Myocyte (in vitro differentiated cells): Measurements from ENCODE around the gene LARGE2. TPM values are rescaled to one million over a fixed set of nuclear protein-coding genes. Genes with fewer than 3 reads are reported as not detected.
A peak's percentile ranks its signal among the peaks of the same experiment; 100 is the strongest.

ENCODE experiments used
- DNase-seq: peaks from one replicate; pipeline ENCODE4 v3.0.0-alpha.2; 2012; ENCODE audit warnings: low read depth
- total RNA-seq: library from RNA; depleted of rRNA; stranded (reverse); fragments of >200 nt; gene quantifications from 2 replicates; pipeline ENCODE4 v1.2.3, GENCODE V29; 2014

Gene LARGE2
- total RNA-seq, 1 donor from 2014 or later: not detected

DNA sequence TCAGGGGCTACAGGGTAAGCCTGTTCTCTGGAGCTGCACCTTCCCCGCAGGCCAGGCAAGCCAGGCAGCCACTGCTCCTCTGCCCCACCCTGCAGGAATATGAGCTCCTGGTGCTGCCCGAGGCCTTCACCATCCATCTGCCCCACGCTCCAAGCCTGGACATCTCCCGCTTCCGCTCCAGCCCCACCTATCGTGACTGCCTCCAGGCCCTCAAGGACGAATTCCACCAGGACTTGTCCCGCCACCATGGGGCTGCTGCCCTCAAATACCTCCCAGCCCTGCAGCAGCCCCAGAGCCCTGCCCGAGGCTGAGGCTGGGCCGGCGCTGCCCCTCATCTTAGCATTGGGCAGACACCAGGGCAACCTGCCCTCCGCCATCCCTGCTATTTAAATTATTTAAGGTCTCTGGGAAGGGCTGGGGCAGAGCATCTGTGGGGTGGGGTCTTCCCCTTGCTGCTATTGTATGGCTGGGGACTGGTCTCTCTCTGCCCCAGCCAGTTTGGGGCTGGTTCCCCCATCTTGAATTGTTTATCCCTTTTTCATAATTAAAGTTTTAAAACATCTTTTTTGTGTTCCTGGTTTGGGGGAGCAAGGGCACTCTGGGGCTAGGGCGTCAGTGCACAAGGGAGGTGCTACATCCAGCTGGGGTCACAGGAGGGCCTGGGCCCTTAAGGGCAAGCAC, 6.2 kb downstream of the LARGE2 start:
- no peak for DNase-seq

DNA sequence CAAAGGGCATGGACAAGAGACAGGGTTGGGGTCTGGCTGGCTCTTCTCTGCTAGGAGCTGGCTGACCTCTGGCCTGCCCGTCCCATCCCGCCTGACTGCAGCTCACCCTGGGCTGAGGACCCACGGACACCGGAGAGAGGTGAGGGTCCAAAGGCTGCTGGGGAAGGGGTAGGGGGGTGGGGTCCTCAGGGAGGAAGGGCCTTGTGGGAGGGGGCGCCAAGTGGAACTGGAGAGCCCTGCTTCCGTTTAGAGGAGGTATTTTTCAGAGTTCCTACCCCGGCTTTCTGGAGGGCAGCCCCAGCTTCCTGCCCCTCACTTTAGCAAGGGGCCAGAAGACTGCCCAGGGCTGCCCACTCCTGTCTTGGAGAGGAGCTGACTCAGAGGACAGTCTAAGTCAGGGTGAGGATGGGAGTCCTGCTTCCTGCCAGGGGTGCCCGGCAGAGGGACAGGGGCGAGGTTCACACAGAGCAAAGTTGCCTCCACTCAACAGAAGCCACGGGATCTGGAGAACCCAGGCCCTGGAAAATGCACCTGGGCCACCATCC, 7.1 kb downstream of the LARGE2 start:
- DNase-seq: no peak

DNA sequence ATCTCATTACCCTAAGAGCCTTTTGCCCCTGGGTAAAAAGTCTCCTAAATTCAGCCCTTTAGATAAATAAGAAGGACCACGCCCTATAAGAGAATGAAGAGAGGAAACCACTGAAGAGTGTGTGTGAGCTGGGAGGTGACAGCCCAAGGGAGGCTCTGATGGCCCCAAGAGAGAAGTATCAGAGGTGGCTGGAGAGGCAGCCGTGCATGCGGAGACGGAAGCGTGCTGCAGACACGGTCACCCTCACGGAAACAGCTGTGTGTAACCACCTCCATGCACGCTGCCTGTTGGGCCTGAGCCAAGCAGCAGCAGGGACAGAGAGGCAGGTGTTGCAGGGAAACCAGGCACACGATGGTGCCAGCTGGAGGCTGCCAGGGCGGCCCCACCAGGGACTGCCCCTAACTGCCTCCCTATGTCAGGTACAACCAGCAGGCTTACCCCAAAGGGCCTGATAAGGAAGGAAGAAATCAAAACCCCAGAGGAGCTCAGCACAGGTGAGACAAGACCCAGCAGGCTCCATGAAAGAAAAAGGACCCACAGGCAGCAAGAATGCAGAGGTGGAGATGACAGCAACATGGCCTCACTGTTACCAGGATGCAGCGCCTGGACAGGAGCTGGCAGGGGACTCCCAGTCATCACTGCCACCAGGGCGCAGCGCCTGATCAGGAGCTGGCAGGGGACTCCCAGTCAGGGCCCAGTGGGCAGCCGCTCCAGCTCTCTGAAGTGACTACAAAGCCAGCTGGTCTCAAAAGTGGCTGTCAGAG, 7.8 kb downstream of the LARGE2 start:
- DNase-seq: no peak

DNA sequence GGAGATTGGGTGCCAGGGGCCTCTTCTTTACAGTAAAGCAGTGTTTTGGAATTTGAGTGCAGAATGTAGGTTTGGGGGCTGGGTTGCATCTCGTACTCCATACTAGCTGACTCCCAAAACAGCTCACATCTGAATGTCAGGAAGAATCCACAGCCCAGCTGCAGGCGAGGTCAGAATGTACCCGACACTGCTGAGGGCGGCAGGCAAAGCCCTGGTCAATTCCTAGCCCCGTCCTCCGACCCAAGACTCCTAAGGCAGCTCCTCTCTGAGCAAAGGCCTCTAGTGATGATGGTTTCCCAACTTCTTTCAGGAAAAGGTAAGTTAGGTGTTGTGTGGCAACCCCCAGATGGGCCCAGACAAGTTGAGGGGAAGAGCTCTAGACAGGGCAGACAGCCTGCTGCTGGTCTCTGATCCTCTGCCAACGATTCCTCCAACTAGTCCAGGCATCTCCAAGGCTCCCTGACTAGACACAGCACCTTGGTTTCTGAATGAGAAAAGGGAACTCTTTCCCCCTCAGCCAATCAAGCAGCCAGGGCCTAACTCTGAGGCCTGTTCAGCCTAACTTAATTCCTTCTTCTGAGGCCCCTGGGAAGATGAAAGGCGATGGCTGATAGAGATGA, 8.6 kb downstream of the LARGE2 start:
- no peak for DNase-seq

DNA sequence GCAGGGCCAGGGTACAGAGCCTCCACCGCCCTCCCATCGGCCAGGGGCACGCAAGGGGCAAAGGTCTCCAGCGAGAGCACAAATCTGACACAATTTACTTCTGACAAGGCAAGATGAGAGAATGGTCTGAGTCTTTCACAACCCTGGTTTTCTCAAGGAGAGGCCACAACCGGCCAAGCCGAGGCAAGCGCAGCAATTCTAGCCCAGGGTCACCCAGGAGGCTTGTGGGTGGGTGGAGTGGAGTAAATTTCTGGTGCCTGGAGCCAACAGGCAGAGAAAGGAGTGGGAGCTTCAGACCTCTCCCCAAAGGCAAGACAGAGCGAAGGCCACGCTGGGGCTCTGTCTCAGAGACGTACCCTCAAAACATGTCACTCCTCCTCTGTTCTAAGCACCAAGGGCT, 9.3 kb downstream of the LARGE2 start:
- DNase-seq: no peak

DNA sequence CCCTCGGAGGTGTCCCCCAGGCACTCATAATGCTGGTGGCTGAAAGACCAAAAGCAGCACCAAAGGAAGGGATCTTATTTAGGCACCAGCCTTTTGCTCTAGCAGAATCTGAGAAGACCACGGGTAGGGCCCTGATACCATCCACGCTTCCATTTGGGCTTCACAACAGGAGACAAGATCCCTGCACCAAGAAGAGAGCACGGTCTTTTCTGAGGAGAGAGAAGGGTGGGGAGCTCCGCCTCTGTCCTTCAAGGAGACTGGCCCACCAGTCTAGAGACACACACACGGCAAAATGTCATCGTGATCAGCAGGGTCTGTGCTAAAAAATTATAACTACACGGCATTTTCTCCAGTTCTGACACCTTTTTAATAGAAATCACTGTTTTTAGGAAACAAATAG, 9.8 kb downstream of the LARGE2 start:
- DNase-seq: no peak

DNA sequence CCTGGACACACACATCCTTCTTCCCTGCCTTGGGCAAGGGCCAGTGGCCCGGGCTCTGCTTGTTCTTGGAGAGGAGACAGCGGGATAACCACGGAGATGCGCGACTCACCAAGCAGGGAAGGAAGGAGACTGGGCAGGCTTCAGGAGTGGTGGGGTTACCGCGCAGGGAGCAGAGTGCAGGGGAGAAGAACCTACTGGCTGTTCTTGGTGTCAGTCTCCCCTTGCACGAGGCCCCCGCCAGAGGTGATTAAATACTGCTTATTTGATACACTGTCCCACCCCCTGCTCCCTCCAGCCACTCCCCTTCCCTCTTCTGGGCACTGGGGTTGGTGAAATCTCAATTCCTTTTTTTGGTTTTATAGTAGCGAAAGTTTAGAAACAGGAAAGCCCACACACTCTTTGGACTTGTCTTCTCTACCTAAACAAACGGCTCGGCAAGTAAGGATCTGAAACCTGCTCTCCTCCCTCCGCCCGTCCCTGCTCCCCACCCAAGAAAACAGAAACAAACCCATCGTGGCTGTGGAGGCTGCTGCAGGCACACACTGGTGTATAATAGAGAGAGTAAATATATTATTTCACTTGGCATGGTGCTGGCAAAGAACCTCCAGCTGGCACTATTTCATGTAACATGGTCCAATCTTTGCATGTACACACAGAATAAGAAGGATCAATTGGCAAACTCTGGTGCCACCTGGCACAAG, 10.8 kb downstream of the LARGE2 start:
- peak; percentile 18 for DNase-seq

DNA sequence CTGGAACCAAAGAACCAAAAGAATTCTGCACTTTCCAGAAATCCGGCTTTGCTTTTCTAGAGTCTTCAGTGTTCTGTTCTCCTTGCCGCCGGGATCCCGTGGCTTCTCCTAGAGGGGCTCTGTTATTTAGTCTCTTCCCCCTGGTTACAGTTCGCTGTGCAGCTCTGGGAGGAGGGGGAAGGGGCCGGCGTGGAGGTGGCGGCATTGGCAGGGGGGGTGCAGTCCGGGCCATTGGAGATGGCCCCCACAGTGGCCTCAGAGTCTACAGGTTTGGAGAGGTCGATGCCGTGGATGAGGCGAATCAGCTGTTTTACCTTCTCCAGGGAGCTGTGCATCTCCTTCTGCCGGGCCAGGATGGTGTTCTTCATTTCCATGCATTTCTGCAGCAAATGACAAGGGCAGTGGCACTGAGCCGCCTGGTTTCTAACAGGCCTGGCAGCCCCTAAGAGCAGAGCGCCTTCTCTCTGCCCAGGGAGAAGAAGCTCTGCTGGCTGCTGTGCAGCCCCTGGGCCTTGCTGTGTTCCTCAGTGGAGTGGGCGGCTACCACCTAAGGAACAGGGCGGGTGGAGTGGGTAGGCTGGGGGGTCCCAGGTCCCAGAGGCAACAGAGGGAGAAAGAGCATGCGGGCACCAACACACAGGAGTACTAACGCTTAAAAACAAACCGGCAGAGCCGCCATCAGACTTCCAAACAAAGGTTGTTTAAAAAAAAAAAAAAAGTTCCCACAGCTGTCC, 11.6 kb downstream of the LARGE2 start:
- no peak for DNase-seq

DNA sequence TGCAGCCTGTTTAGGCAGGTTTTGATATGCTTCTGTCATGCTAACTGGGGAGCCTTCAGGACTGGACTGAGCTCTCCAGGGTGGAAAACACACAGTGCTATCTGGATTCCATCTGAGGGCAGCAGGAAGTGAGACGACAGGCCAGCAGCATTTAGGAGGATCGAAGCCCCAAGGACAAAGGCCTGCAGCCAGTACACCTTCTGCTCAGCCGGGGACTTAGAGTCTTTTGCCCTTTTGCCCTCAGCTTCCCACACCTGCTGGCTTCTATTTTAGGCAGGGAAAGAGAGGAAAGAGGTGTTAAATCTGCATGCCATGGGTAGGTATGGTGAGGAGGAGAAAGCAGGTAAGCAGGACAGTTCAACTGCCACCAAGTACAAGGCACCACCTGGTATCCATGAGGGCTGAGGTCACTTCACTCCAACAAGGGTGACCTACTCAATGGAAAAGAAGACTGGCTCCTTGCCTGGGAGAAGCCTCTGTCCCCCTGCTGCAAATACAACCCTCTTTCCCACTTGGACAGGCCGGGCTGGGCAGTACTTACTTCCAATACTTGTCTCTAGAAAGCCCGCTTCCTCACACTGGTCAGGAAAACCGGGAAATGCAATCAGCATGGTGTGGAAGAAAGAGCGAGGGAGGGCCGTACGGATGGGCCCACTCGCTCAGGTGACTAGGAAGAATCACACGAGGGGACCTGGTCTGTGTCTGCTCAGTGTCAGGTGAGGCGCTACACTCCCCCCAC, 12.3 kb downstream of the LARGE2 start:
- no peak for DNase-seq

DNA sequence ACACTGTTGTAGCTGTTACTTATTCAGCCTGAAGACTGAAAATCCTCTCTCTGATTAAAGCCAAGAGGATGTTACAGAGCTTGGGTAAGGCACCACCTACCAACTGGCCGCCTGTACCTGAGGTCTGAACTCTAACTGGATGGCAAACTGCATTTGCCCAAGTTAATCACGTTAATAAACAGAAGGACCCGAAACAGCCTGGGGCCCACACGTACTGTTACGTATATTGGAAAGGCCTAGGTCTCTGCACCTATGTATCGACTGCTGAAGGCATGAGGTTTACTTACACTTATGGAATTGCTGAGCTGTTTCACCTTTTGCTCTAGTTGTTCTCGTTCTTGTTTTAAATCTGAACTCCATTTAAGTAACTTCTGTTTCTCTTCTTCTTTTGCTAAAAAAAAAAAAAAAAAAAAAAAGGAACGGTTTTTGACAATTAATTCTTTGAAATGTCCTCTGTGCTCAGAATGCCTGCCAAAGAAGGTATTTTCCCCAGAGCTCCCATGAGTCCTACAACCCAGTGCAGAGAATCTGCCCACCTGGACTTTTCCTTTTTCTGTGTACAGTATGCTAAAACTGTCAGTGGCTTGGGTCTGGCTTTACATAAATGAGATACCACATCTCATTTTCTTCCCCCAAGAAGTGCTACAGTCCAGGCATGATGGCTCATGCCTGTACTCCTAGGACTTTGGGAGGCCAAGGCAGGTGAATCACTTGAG, 13.1 kb downstream of the LARGE2 start:
- DNase-seq: no peak

DNA sequence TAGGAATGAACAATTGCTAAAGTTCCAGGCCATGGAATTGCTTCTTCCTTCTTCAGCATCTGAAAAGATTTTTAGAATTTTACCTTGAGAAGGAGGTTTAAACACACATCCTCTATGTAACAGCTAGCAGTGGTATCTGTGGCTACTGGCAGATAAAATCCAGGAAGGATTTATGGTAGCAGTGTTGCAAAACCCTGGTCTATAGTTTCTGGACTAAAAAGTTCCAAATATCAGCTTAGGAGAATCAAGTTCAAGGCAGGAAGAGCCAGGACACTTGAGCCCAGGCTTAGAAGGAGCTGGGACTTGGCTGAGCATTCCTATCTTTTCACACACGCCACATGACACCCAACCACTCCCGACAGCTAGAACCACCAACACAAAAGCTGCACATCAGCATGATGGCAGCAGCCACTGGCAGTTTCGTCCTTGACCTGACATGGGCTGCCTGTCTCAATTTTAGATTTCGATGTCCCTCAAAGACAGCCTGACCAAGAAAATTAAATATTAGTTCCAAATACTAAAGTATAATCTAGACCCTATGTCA, 14.1 kb downstream of the LARGE2 start:
- peak; percentile 31 for DNase-seq

DNA sequence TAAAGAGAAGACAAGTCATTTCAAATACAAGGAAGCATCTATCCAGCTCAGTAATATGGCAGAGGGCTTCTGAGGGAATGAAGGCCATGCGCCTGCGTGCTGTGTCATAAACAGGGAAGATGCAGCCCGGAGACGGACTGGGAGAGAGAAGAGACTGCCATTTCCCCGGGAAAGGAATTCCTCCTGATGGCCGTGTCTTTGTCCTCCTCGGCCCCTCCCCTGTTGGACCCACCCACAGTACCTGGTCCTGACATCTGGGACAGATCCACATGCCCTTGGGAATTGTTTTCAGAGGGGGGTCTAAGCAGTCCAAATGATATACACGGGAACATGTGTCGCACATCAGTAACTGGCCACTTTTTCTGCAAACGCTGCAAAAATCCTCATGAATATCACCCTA, 15.5 kb downstream of the LARGE2 start:
- no peak for DNase-seq

DNA sequence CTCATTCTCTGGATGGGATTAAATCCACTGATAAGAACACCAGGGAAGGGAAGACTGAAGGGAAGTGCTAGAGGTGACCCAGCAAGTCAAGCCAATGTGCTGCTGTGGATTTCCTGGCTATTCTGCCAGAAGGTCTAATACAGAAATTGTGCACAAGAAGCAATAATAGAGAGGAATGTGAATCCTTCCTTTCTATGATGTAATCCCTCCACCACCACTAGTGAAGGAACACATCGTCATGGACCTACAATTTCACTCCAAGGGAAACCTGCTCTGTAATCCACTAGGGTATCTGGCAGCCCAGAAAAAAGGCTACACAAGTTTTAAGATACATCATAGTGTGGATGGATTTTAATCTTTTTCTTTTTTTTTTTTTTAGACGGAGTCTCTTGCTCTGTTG, 17.4 kb downstream of the LARGE2 start:
- DNase-seq: no peak

DNA sequence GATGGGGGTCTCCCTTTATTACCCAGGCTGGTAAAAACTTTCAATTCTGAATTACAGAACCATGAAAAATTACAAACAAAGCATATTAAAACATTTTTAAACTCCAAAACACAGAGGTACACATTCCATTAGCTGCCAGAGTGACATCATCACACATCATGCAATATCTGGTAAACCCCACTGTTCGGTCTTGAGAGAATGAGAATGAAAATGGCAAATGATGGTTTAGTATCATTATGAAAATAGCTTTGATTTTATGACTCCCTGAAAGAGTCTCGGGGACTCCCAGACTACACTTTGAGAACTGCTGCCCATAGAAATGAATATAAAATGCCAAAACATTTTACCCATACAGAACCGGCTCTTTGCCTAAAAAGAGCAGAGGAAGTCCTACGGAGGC, 18.8 kb downstream of the LARGE2 start:
- DNase-seq: no peak

DNA sequence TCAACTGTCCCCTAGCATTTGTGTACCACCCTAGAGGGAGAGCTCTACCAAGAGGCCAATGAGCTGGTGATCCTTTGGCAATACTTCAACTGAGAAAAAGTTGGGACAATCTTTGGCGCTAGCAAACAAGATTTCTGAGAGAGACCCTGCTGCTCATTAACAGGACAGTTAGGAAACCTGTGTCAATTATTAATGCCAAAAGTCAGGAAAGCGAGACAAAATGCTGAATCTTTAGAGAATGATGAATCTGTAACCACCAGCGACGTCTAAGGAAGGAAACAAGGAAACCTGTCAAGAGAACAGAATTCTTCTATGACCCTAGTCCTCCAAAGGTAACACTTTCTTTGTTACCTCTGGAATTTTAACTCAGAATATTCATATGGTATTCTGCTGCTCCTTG, 19.9 kb downstream of the LARGE2 start:
- no peak for DNase-seq

DNA sequence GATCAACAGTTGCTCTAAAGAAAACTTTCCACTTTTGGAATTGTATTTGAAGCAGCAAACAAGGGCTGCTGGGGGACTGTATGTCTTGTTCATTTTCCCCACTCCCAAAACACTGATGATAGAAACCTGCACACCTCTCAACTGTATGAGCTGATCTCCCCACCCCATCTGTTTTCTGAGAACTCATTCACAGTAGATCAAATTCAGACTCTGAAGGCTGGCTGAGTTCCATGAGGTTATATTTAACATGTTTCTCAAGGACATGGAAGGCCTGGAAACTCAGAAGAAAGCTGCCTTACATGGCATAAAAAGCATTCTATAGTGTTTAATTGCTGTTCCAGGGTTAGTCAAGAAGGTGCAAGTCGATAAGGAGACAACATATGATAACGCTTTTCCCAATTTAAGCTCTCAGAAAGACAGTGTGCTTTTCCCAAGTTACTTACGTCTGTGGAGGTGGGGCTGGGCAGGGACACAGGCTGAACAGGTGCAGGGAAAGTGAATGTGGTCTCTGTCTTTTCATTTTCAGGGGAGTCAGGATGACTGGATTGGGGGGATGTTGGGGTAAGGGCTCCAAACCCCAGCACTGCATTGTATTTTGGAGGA, 23.0 kb downstream of the LARGE2 start:
- peak; percentile 33 for DNase-seq

DNA sequence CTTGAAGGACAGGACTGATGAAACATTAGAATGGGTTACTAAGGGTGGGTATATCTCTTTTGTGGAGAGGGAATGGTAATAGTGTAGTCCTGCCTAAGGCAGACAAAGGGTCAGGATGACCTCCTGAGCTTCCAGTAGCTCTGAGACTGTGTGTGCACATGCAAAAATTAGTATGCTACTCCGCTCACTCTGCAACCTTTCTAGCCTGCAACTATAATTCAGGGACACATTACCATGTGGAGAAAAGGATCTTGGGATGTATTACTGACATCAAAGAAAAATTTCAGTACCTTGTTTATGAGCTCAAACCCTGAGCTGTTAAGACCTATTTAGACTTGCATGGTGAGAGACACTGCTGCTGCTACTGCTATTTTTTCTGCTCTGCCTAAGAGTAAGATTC, 25.4 kb downstream of the LARGE2 start:
- DNase-seq: no peak

DNA sequence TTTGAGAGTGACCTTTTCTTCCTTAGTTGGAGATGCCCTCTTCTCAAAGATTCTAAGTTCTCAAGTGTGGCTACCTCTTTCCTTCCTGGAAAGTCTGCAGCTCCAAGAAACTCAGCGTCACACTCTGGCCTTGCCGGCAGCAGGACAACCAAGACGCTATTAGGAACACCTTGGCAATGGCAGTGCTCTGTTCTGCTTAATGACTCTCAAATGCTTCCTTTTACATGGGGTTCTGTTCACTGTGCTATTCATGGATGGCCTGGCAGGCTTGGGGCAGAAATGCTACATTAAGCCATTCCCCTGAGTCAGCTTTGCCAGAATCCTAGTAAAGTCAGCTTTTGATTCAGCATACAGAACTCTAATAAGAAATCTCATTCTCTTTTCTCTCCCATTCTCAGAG, 25.9 kb downstream of the LARGE2 start:
- DNase-seq: no peak

DNA sequence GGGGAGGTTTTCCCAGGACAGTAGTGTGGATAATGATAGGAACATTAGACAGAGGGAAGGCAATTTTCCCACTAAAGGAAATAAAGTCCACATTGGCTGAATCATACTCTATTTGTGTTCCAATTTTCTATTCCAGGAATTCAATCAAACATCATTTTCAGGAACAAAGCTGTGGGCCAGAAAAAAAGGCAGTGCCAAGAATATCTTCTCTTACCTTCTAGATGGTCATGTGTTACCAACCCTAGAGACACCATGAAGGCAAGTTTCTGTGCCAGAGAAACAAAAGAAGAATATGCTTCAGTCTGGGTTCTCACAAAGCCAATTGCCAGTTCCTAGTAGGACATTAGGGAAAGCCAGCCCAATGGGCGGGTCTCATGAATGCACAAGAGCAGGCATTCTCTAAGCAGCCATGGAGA, 27.5 kb downstream of the LARGE2 start:
- no peak for DNase-seq
